Renal pelvis (tissue), 4 donors: ENCODE measurements around the gene AGPAT3. TPM values are rescaled to one million over a fixed set of nuclear protein-coding genes. Genes with fewer than 3 reads are reported as not detected.

Experiments used
- DNase-seq: peaks from one replicate; pipeline ENCODE4 v3.0.0-alpha.2; 2013
- polyA plus RNA-seq, 3 donors: library from polyadenylated mRNA; unstranded; fragments of 120-200 nt; gene quantifications; one replicate each; pipeline ENCODE4 v1.2.1, GENCODE V29; 2013; ENCODE audit not compliant: insufficient read length in 3 of 3

The AGPAT3 gene
- polyA plus RNA-seq, 3 donors, result 55.4 to 73.9 (median 73.1) TPM

GRCh38 chr21:43903451-43904091 lies 38.5 kb downstream of the AGPAT3 start:
- DNase-seq, result no peak

- DNase-seq, result no peak
Observed at GRCh38 chr21:43904331-43904781, 39.3 kb downstream of the AGPAT3 start.

- DNase-seq, result no peak
Observed at GRCh38 chr21:43905726-43906455, 40.9 kb downstream of the AGPAT3 start.

- no peak for DNase-seq
Observed at GRCh38 chr21:43906585-43907370, 41.8 kb downstream of the AGPAT3 start.

GRCh38 chr21:43907751-43908150 lies 42.7 kb downstream of the AGPAT3 start:
- DNase-seq, result no peak

- DNase-seq, result no peak
Observed at GRCh38 chr21:43908167-43908566, 43.1 kb downstream of the AGPAT3 start.

GRCh38 chr21:43909741-43910400 lies 44.8 kb downstream of the AGPAT3 start:
- DNase-seq, result no peak

- DNase-seq, result no peak
Observed at GRCh38 chr21:43910460-43910859, 45.4 kb downstream of the AGPAT3 start.

- DNase-seq, result no peak
Observed at GRCh38 chr21:43911015-43911934, 46.3 kb downstream of the AGPAT3 start.

GRCh38 chr21:43911935-43912487 lies 47.0 kb downstream of the AGPAT3 start:
- DNase-seq, result no peak

- DNase-seq, result no peak
Observed at GRCh38 chr21:43912500-43912899, 47.5 kb downstream of the AGPAT3 start.

GRCh38 chr21:43912910-43913309 lies 47.9 kb downstream of the AGPAT3 start:
- DNase-seq, result no peak

- DNase-seq, result no peak
Observed at GRCh38 chr21:43913928-43914327, 48.9 kb downstream of the AGPAT3 start.

GRCh38 chr21:43916076-43916475 lies 51.1 kb downstream of the AGPAT3 start:
- no peak for DNase-seq

GRCh38 chr21:43916691-43917514 lies 51.9 kb downstream of the AGPAT3 start:
- DNase-seq, result no peak

GRCh38 chr21:43917515-43918384 lies 52.7 kb downstream of the AGPAT3 start:
- DNase-seq, result no peak

GRCh38 chr21:43918385-43918947 lies 53.4 kb downstream of the AGPAT3 start:
- no peak for DNase-seq

GRCh38 chr21:43919283-43919682 lies 54.3 kb downstream of the AGPAT3 start:
- no peak for DNase-seq
